Testis (tissue), 2 donors: ENCODE data around the gene SLC24A2.

Source experiments
- POLR2A ChIP-seq: fragments of 450-650 bp; IDR thresholded peaks from one replicate; pipeline ENCODE4 v1.6.1; 2017; ENCODE audit warnings: antibody characterized with exemption, mild to moderate bottlenecking, moderate library complexity
- TF ChIP-seq, protein P1 (sequence below), 3 experiments: fragments of 450-650 bp in 2 of 3; fragments of 200-600 bp in 1 of 3; sonication (generic) in 1 of 3; IDR thresholded peaks; one replicate each; pipeline ENCODE4 v1.5.1; 2016 to 2019; ENCODE audit warnings: antibody characterized with exemption in 3 of 3, mild to moderate bottlenecking in 2 of 3, moderate library complexity in 1 of 3

DNA sequence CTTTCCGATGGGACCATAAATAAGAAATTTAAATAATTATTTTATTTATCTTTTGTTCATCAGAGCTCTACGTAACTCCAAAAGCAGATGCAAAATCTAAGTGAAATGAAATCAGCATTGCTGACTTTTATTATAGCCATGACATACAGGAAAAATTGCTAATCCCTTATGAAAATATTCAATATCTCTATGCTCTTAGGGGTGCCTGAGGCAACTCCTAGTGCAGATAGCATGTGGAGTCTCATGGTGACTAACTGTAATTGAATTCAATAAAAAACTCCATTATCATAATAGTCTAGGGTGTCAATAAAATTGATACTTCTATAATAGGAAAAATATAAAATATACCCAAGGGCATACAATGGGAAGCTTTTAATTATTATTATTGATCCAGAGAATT lies 42.6 kb downstream of the SLC24A2 start:
- TF ChIP-seq, protein P1, sequence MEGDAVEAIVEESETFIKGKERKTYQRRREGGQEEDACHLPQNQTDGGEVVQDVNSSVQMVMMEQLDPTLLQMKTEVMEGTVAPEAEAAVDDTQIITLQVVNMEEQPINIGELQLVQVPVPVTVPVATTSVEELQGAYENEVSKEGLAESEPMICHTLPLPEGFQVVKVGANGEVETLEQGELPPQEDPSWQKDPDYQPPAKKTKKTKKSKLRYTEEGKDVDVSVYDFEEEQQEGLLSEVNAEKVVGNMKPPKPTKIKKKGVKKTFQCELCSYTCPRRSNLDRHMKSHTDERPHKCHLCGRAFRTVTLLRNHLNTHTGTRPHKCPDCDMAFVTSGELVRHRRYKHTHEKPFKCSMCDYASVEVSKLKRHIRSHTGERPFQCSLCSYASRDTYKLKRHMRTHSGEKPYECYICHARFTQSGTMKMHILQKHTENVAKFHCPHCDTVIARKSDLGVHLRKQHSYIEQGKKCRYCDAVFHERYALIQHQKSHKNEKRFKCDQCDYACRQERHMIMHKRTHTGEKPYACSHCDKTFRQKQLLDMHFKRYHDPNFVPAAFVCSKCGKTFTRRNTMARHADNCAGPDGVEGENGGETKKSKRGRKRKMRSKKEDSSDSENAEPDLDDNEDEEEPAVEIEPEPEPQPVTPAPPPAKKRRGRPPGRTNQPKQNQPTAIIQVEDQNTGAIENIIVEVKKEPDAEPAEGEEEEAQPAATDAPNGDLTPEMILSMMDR (IDR thresholded peaks at IDR 0.05), result no peak
- no peak for TF ChIP-seq POLR2A
